ENCODE results near the gene HPSE2.

The HPSE2 gene

DNA sequence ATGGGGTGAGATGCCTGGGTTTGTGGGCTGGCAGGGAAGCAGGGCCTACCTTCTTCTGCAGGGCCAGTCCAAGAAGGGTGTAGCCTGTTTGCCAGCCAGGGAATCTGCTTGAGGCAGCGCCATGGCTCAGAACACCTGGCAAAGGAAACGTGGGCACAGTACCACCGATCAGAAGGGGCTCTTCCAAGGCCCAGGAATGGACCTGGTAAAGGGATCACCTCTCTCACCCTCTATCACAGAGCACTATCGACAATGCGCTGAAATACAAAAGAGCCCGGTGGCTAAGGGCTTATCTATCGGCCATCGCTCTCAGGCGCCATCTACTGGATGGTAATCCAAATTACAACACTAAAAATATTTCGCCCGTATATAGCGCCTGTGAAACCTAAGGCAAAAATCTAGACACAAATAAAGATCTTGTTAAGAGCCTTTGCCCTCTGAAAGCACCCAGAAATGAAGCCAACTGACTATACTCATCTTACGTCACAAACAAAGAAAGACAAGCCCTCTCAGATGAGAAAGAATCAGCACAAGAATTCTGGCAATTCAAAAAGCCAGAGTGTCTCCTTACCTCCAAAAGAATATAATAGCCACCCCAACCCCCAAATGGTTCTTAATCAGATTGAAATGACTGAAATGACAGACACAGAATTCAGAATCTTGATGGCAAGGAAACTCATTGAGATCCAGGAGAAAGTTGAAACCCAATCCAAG is 571.2 kb downstream of the HPSE2 start:
- DNase-seq: no peak

- no peak for DNase-seq
These were observed 575.7 kb downstream of the HPSE2 start for GRCh38 chr10:98659951-98660350.

- no peak for DNase-seq
These were observed 580.2 kb downstream of the HPSE2 start for GRCh38 chr10:98655492-98655891.

- DNase-seq: no peak
These were observed 586.5 kb downstream of the HPSE2 start for GRCh38 chr10:98649170-98649569.

GRCh38 chr10:98646998-98647917 is 588.4 kb downstream of the HPSE2 start:
- DNase-seq: no peak

- no peak for DNase-seq
These were observed 591.2 kb downstream of the HPSE2 start for GRCh38 chr10:98644466-98644865.

- DNase-seq: no peak
These were observed 593.4 kb downstream of the HPSE2 start for GRCh38 chr10:98642281-98642680.

GRCh38 chr10:98638920-98639319 is 596.7 kb downstream of the HPSE2 start:
- DNase-seq: no peak

DNA sequence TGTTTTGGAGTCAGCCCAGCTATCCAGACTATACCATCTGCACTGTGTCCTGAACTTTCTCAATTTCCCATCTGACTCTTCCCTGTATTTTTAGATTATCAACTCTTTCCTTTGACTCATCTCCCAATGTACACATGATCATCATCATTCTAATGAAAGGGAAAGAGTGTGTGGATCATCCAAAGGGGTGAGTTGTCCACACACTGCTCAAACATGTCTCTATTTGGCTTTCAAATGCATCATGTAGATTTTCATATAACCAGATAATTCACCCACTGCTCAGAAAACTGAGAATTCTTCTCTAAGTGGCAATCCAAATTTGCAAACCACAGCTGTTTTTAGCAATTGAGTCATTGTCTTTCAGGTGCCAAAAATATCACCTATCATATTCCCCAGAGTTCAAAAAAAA is 598.7 kb downstream of the HPSE2 start:
- no peak for DNase-seq

DNA sequence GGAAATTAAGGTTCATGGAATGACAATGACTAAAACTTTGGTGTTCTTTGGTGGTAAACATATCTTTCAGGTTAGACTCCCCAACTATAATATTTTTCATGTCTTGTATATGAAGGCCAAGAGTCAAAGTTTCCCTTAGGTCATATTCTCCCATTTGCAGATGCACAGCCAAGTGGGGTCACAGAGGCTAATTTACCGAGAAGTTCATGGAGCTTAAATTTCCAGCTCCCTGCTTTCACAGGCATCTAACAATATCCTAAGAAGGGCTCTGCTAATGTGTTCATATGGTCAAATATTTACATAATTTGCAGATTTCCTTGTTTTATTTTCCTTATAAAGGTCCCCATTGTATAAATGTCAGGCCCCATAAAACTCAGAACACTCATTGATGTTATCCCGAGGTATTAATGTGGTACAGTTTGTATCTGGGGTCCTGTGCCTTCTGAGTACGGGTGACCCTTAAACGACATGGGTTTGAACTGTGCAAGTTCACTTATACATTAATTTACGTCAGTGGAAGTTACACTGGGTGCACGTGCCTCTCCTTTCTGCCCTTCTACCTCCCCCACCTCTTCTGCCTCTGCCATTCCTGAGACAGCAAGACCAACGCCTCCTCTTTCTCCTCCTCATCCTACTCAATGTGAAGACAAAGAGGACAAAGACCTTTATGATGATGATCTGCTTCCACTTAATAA is 603.0 kb downstream of the HPSE2 start:
- no peak for DNase-seq

- DNase-seq: no peak
These were observed 607.4 kb downstream of the HPSE2 start for GRCh38 chr10:98628206-98628605.

GRCh38 chr10:98627711-98628110 is 607.9 kb downstream of the HPSE2 start:
- no peak for DNase-seq

GRCh38 chr10:98624963-98625362 is 610.7 kb downstream of the HPSE2 start:
- no peak for DNase-seq

DNA sequence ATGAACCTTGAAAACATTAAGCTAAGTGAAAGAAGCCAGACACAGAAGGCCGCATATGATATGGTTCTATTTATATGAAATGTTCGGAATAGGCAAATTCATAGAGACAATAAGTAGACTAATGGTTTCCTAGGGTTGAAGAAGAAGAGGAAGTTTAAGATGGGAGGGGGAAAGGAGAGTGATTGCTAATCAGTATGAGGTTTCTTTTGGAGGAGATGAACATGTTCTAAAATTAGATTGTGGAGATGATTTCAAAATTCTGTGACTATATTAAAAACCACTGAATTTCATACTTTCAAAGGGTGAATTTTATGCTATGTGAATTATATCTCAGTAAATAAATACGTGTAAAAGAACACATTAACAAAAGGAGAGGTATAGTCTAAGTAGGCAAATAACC is 612.5 kb downstream of the HPSE2 start:
- DNase-seq: no peak

GRCh38 chr10:98621630-98622029 is 614.0 kb downstream of the HPSE2 start:
- no peak for DNase-seq

GRCh38 chr10:98620503-98620902 is 615.1 kb downstream of the HPSE2 start:
- DNase-seq: no peak

- no peak for DNase-seq
These were observed 616.2 kb downstream of the HPSE2 start for GRCh38 chr10:98619446-98619845.

DNA sequence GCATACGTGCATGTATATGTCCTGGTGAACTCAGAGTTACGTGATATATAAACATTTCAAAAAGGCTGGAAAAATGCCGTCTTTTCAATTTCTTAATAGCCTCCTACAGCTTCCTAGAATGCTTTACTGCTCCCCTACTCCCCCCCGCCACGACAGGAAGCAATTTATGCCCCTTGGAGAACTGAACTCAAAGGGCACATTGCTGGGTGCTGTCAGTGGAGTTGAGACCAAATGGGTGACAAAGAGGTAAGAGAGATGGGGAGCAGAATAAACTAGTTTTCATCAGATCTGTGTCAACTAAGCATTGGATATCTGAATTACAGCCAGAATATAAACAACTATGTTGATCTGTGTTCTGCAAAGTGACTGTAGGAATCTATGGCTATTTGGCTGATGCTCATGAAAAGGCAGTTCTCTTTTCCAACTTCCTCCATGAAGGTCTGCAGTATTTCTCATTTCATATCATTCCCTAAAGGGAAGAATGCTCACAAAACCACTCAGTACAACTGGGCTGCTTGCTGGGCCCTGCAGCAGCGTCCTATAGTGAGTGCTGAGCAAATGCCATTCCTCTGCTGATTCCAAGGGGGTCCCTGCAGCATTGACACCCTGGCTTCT is 617.6 kb downstream of the HPSE2 start:
- DNase-seq: no peak

- DNase-seq: no peak
These were observed 622.2 kb downstream of the HPSE2 start for GRCh38 chr10:98613446-98613845.

DNA sequence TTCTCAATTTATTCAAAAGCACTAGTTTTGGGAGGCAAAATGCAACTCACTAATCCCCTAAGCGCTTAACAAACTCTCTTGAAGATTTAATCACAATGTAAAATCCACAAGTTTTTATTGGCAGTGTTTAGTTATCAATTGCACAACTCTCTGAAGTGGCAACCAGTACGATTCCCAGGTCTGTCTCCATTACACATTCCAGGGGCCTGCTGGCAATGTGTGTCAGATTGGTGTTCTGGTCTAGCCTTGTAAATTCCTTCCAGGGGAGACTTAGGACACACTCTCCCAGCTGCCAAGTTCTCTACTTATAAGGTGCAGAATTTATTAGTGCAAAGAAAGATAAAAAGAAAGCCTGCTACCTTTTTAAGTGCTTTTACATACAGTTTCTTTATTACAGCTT is 624.2 kb downstream of the HPSE2 start:
- no peak for DNase-seq

DNA sequence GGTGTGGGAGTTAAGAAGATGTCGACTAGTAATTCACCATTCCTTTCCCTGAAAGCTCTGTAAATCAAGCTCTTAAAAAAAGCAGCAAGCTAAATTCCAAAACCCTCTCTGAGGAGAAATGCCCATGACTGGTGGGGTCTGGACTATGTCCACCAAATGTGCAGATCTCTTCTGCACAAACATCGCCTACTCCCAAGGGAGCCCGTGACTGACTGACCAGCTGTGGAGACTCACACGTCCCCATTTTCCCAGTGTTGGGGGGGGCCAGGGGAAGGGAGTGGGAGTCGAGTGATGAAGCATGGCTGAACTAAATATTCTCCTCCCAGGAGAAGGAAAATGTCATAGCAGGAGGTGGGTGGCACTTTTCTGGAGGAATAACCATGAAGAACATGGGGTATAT is 624.8 kb downstream of the HPSE2 start:
- peak; percentile 37 for DNase-seq

DNA sequence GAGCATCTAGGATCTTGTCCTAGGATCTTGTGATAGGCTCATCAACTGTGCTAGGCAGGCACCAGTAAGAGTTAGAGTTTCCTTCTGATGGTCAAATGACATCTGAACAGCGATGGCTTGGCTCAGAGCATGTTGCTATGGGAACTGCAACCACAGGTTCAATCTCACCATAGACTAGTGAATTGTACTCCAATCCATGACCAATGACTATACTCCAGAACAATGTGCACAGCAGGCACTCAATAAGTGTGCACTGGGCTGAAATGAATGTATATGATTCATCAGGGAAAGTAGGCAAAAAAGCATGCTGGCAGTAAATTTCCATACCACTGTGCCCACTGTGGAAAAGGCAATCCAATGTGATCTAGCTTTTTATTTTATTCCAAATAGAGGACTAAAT is 625.4 kb downstream of the HPSE2 start:
- no peak for DNase-seq

DNA sequence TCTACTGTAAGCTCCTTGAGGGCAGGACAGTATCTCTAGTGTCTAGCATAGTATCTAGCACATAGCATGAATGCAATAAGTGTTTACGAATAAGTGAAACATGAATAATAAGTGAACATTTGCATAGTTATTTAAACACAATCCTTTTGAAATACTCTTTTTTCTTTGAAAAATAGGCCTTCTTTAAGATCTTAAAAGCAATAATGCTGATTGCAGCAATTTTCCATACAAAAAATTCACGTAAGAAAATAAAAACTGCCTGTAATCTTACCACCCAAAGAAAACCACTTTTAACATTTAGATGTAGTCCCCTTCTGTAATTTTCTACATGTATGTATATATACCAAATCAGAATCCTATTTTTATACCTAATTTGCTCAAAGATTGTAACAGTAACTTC is 626.4 kb downstream of the HPSE2 start:
- no peak for DNase-seq
